Neural progenitor cell (in vitro differentiated cells): ENCODE data around the gene XPR1. TPM values are rescaled to one million over a fixed set of nuclear protein-coding genes. Genes with fewer than 3 reads are reported as not detected.

Experiments used
- DNase-seq: peaks from one replicate; pipeline ENCODE4 v3.0.0-alpha.2; 2016; ENCODE audit warnings: low spot score
- H2AFZ ChIP-seq: fragments of 200-600 bp; sonication (generic); replicated peaks from 2 replicates; pipeline ENCODE4 v1.6.1; 2016; ENCODE audit warnings: antibody characterized with exemption
- H3F3A ChIP-seq: fragments of 200-600 bp; sonication (generic); 2 replicates; pipeline ENCODE4 v1.6.1; 2016; ENCODE audit warnings: antibody characterized with exemption, low read depth
- H3K27ac ChIP-seq: fragments of 200-600 bp; sonication (generic); 2 replicates; pipeline ENCODE4 v1.5.1; 2016; ENCODE audit warnings: mild to moderate bottlenecking
- H3K27me3 ChIP-seq: fragments of 200-600 bp; sonication (generic); 2 replicates; pipeline ENCODE4 v1.6.1; 2016; ENCODE audit warnings: mild to moderate bottlenecking, moderate library complexity
- H3K36me3 ChIP-seq: fragments of 200-600 bp; sonication (generic); 2 replicates; pipeline ENCODE4 v1.5.1; 2016
- H3K4me1 ChIP-seq: fragments of 200-600 bp; sonication (generic); 2 replicates; pipeline ENCODE4 v1.6.1; 2016; ENCODE audit warnings: mixed run types
- H3K4me2 ChIP-seq: fragments of 200-600 bp; sonication (generic); 2 replicates; pipeline ENCODE4 v1.6.1; 2016
- H3K4me3 ChIP-seq: fragments of 200-600 bp; sonication (generic); 2 replicates; pipeline ENCODE4 v1.5.1; 2016
- H3K79me2 ChIP-seq: fragments of 200-600 bp; sonication (generic); 2 replicates; pipeline ENCODE4 v1.6.1; 2016; ENCODE audit warnings: low read depth
- H3K9ac ChIP-seq: fragments of 200-600 bp; sonication (generic); 2 replicates; pipeline ENCODE4 v1.6.1; 2016
- H3K9me3 ChIP-seq: fragments of 200-600 bp; sonication (generic); 2 replicates; pipeline ENCODE4 v1.5.1; 2016; ENCODE audit warnings: low read depth
- H4K20me1 ChIP-seq: fragments of 200-600 bp; sonication (generic); 2 replicates; pipeline ENCODE4 v1.6.1; 2016; ENCODE audit warnings: low read depth
- H3K27ac Mint-ChIP-seq: 3 replicates; pipeline ENCODE4 v1.8.0; 2021; ENCODE audit warnings: mixed read lengths
- H3K27me3 Mint-ChIP-seq: 2 replicates; pipeline ENCODE4 v1.8.0; 2022; ENCODE audit warnings: low read depth, mild to moderate bottlenecking, inconsistent platforms, moderate library complexity, mixed read lengths; ENCODE audit not compliant: insufficient read depth
- H3K36me3 Mint-ChIP-seq: 3 replicates; pipeline ENCODE4 v1.8.0; 2021; ENCODE audit warnings: mixed read lengths
- H3K4me1 Mint-ChIP-seq: 3 replicates; pipeline ENCODE4 v1.8.0; 2021; ENCODE audit warnings: mixed read lengths
- H3K4me3 Mint-ChIP-seq: 3 replicates; pipeline ENCODE4 v1.8.0; 2021; ENCODE audit warnings: mild to moderate bottlenecking, moderate library complexity, mixed read lengths
- H3K9me3 Mint-ChIP-seq: 3 replicates; pipeline ENCODE4 v1.8.0; 2020; ENCODE audit warnings: mixed read lengths
- EZH2 ChIP-seq: fragments of 200-600 bp; sonication (generic); IDR thresholded peaks from 2 replicates; pipeline ENCODE4 v1.6.1; 2017; ENCODE audit warnings: antibody characterized with exemption, mild to moderate bottlenecking, moderate library complexity
- EZH2phosphoT487 ChIP-seq: fragments of 200-600 bp; sonication (generic); IDR thresholded peaks from 2 replicates; pipeline ENCODE4 v1.6.1; 2017; ENCODE audit warnings: antibody characterized with exemption
- total RNA-seq: library from RNA; depleted of rRNA; stranded (reverse); fragments of >200 nt; gene quantifications from 2 replicates; pipeline ENCODE4 v1.2.3, GENCODE V29; 2015; ENCODE audit warnings: low replicate concordance
- TF ChIP-seq, protein P1 (sequence below): fragments of 200-600 bp; sonication (generic); IDR thresholded peaks from 2 replicates; pipeline ENCODE4 v1.5.1; 2017; ENCODE audit warnings: antibody characterized with exemption, mild to moderate bottlenecking

XPR1 gene
- total RNA-seq, 1 donor from 2014 or later = 75.0 TPM

DNA sequence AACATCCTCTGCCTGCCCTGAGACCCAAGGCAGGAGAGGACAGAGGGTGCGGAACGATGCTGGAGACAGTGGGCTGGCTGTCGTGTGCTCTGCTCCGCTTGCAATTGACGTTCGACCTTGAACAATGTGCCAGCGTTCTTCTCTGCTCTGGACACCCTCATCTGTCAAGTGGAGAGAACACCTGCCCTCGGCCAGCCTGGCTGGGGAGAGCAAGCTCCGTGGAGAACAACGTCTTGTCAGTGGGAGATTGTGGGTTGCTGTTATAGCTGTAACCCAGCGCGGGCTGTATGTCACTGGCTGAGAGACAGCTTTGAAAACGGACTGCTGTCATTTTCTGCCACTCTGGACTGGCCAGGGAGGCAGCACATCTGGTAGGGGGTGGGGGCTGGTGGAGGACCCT, 295.5 kb downstream of the XPR1 start:
- H2AFZ ChIP-seq = no peak overlapping the region
- H3K4me1 ChIP-seq = peaks cover 62% of the 10 kb centered on the region
- H4K20me1 ChIP-seq = peaks cover 10% of the 10 kb centered on the region
- H3K4me1 Mint-ChIP-seq = peaks cover 76% of the 10 kb centered on the region
- no peaks in the 10 kb centered on the region for H3K9me3 ChIP-seq
- no peak overlapping the region for H3K27ac ChIP-seq
- H3K9me3 Mint-ChIP-seq = no peaks in the 10 kb centered on the region
- peaks cover 17% of the 10 kb centered on the region for H3K27me3 Mint-ChIP-seq
- H3K79me2 ChIP-seq = no peaks in the 10 kb centered on the region
- peaks cover 47% of the 10 kb centered on the region for H3F3A ChIP-seq
- peak overlapping the region; percentile 58 for H3K4me2 ChIP-seq
- no peak for TF ChIP-seq EZH2
- TF ChIP-seq, protein P1, sequence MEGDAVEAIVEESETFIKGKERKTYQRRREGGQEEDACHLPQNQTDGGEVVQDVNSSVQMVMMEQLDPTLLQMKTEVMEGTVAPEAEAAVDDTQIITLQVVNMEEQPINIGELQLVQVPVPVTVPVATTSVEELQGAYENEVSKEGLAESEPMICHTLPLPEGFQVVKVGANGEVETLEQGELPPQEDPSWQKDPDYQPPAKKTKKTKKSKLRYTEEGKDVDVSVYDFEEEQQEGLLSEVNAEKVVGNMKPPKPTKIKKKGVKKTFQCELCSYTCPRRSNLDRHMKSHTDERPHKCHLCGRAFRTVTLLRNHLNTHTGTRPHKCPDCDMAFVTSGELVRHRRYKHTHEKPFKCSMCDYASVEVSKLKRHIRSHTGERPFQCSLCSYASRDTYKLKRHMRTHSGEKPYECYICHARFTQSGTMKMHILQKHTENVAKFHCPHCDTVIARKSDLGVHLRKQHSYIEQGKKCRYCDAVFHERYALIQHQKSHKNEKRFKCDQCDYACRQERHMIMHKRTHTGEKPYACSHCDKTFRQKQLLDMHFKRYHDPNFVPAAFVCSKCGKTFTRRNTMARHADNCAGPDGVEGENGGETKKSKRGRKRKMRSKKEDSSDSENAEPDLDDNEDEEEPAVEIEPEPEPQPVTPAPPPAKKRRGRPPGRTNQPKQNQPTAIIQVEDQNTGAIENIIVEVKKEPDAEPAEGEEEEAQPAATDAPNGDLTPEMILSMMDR = no peak
- no peak for TF ChIP-seq EZH2phosphoT487
- no peaks in the 10 kb centered on the region for H3K36me3 Mint-ChIP-seq
- no peaks in the 10 kb centered on the region for H3K36me3 ChIP-seq
- H3K4me3 Mint-ChIP-seq = no peak overlapping the region
- peak overlapping the region; percentile 70 for H3K27ac Mint-ChIP-seq
- DNase-seq = no peak
- H3K4me3 ChIP-seq = no peak overlapping the region
- H3K27me3 ChIP-seq = no peaks in the 10 kb centered on the region
- no peak overlapping the region for H3K9ac ChIP-seq

DNA sequence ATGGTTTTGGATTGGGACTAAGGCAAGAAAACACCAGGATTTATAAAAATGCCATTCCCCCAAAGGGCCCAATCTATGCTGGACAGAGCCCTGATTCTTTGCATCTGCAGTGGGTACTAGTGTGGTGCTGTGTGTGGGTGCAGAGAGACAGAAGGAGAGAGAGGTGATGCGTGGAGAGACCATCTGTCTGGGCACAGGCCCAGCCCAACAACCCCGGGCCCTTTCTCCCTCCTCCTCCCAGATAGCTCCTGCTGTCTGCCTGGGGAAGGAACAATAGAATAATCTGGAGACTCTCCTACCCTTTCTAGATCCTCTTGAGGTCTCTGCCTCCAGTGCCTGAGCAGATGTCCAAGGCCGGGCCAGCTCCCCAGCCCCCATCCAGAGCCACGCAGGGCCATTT, 296.0 kb downstream of the XPR1 start:
- Histone ChIP-seq H3F3A (peaks cover 42% of the 10 kb centered on the region), H3K27ac (no peak overlapping the region), H3K4me3 (no peak overlapping the region), H3K4me2 (peak overlapping the region; percentile 58), H3K79me2 (no peaks in the 10 kb centered on the region), H3K27me3 (no peaks in the 10 kb centered on the region), H3K36me3 (no peaks in the 10 kb centered on the region), H2AFZ (no peak overlapping the region), H3K9ac (no peak overlapping the region), H3K9me3 (no peaks in the 10 kb centered on the region), H4K20me1 (peaks cover 10% of the 10 kb centered on the region), H3K4me1 (peaks cover 57% of the 10 kb centered on the region)
- Mint-ChIP-seq H3K4me3 (no peak overlapping the region), H3K27me3 (peaks cover 17% of the 10 kb centered on the region), H3K27ac (peak overlapping the region; percentile 82), H3K4me1 (peaks cover 72% of the 10 kb centered on the region), H3K9me3 (no peaks in the 10 kb centered on the region), H3K36me3 (no peaks in the 10 kb centered on the region)
- DNase-seq = no peak
- TF ChIP-seq, protein P1 = no peak
- TF ChIP-seq EZH2 (no peak), EZH2phosphoT487 (no peak)

DNA sequence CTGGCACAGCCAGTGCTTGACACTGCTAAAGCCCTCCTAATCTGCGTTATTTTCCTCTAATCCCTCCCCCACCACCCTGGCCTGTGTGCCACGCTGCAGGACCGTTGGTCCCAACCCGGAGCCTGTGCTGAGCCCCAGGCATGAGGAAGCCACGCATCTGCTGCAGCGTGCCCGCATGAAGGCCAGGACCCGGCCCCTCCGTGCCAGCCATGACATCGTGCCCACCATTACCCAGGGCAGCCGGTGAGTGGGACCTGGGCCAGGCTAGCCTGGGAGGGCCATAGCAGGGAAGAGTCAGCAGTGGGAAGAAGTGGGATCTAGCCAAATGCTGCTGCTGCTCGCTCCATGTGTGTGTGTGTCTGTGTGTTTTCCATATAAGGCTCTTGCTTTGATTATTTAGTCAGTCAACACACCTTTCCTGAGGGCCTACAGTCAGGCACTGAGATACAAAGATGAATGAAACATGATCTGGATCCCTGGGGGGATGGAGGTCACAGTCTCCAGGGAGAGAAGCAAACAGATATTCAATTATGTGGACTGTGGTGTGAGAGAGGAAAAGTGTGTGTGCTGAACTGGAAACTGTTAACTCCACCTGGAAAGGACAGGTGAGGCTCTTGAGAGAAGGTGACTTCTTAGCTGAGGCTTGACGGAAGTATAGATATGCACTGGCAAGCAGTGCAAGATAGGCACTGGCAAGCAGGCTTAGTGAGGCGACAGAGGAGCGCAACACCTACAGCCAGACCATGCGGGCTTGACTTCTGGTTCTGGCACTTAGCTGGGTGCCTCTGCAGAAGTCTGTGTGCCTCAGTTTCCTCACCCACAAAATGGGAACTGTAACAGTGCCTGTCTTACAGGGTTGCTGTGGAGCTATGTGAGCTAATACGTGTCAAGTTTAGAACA, 296.8 kb downstream of the XPR1 start:
- peaks cover 36% of the 10 kb centered on the region for H3F3A ChIP-seq
- H3K36me3 ChIP-seq = no peaks in the 10 kb centered on the region
- H3K9me3 ChIP-seq = no peaks in the 10 kb centered on the region
- peaks cover 53% of the 10 kb centered on the region for H3K4me1 ChIP-seq
- Mint-ChIP-seq H3K9me3 (peaks cover 3% of the 10 kb centered on the region), H3K4me1 (peaks cover 69% of the 10 kb centered on the region), H3K36me3 (peaks cover 3% of the 10 kb centered on the region), H3K27me3 (peaks cover 14% of the 10 kb centered on the region), H3K27ac (peak overlapping the region; percentile 91), H3K4me3 (no peak overlapping the region)
- no peak overlapping the region for H2AFZ ChIP-seq
- no peaks in the 10 kb centered on the region for H3K27me3 ChIP-seq
- DNase-seq = no peak
- TF ChIP-seq EZH2phosphoT487 (no peak), EZH2 (no peak)
- TF ChIP-seq, protein P1 = no peak
- no peak overlapping the region for H3K27ac ChIP-seq
- H3K4me2 ChIP-seq = peak overlapping the region; percentile 58
- no peak overlapping the region for H3K4me3 ChIP-seq
- no peaks in the 10 kb centered on the region for H3K79me2 ChIP-seq
- H4K20me1 ChIP-seq = peaks cover 10% of the 10 kb centered on the region
- H3K9ac ChIP-seq = no peak overlapping the region
